ENCODE measurements around the gene SFTA2. TPM values are rescaled to one million over a fixed set of nuclear protein-coding genes. Genes with fewer than 3 reads are reported as not detected.

The SFTA2 gene
- total RNA-seq, 4 donors from 2014 or later, result 2.0 to 31.7 (median 6.4) TPM

GRCh38 chr6:30882204-30882758 is 49.7 kb downstream of the SFTA2 start:
- peak overlapping the region; percentile 93 to 99 (median 98) for H3K27ac ChIP-seq
- peak overlapping the region; percentile 55 to 97 (median 90) for H3K4me3 ChIP-seq
- H3K27me3 ChIP-seq, result no peaks in the 10 kb centered on the region
- peaks cover 30 to 81% (median 48%) of the 10 kb centered on the region in 3 donors for H3K4me1 ChIP-seq
- 33 to 40% methylated on average over 1 to 3 of the region's 8 CpGs for WGBS, 2 donors
- TF ChIP-seq POLR2A (IDR thresholded peaks at IDR 0.05), result no peak
- TF ChIP-seq CTCF (IDR thresholded peaks at IDR 0.05), result no peak
- H3K36me3 ChIP-seq, result no peaks in the 10 kb centered on the region
- intact Hi-C loops (cut with DNase I), result loop anchor here (5.0 to 10.0 kb wide), 2 partner anchors 140 to 197 kb away; partner anchors contain the start of genes FLOT1, IER3 and PPP1R18
- no peak for DNase-seq
- H3K9me3 ChIP-seq, result no peaks in the 10 kb centered on the region

- Histone ChIP-seq H3K36me3 (no peaks in the 10 kb centered on the region), H3K27me3 (no peaks in the 10 kb centered on the region), H3K9me3 (no peaks in the 10 kb centered on the region), H3K27ac (peak overlapping the region; percentile 93 to 99 (median 98)), H3K4me1 (peaks cover 31 to 81% (median 51%) of the 10 kb centered on the region in 3 donors), H3K4me3 (peak overlapping the region in 2 of 4 donors; percentile 5 to 90)
- peak in 1 of 4 donors; percentile 26 for TF ChIP-seq POLR2A (IDR thresholded peaks at IDR 0.05)
- TF ChIP-seq CTCF (IDR thresholded peaks at IDR 0.05), result no peak
- intact Hi-C loops (cut with DNase I), result loop anchor here (5.0 to 10.0 kb wide), 2 partner anchors 139 to 197 kb away; partner anchors contain the start of genes FLOT1, IER3 and PPP1R18
- WGBS, 2 donors, result 52 to 68% methylated on average over 12 to 14 of the region's 14 CpGs
- no peak for DNase-seq
These were observed 50.4 kb downstream of the SFTA2 start for GRCh38 chr6:30881392-30882203.

Small RNAs within 50 kb of the gene (small RNA-seq; reads per million reads assigned to genes)
- gene RF00019, result 0 reads per million in 4 donors

Other genes starting within 250 kb of the SFTA2 start
- gene PPP1R18, start 245.5 kb downstream of the SFTA2 start, total RNA-seq, result 10 to 100 TPM in 3 of 4 donors, 1 to 10 TPM in 1; 9.8 to 22.2 (median 17.4) TPM
- gene NRM, start 241.2 kb downstream of the SFTA2 start, total RNA-seq, result 1 to 10 TPM; 3.8 to 7.4 (median 6.7) TPM
- 1 to 10 TPM; 2.4 to 7.4 (median 7.0) TPM for gene MDC1, start 214.9 kb downstream of the SFTA2 start, total RNA-seq
- 100 to 1,000 TPM; 151 to 351 (median 255) TPM for gene TUBB, start 211.8 kb downstream of the SFTA2 start, total RNA-seq
- 10 to 100 TPM; 46.7 to 88.8 (median 64.4) TPM for gene FLOT1, start 189.5 kb downstream of the SFTA2 start, total RNA-seq
- 10 to 100 TPM; 41.4 to 87.9 (median 66.0) TPM for gene IER3, start 187.6 kb downstream of the SFTA2 start, total RNA-seq
- 100 to 1,000 TPM; 131 to 261 (median 140) TPM for gene DDR1, start 47.7 kb downstream of the SFTA2 start, total RNA-seq
- 10 to 100 TPM; 10.3 to 26.7 (median 12.4) TPM for gene GTF2H4, start 24.0 kb downstream of the SFTA2 start, total RNA-seq
- 10 to 100 TPM; 23.5 to 61.9 (median 33.0) TPM for gene VARS2, start 17.9 kb downstream of the SFTA2 start, total RNA-seq
- gene MUCL3, start 8.8 kb upstream of the SFTA2 start, total RNA-seq, result 1 to 10 TPM in 2 of 4 donors, under 1 TPM in 2; 0.21 to 8.3 (median 2.4) TPM
- gene MUC21, start 51.5 kb upstream of the SFTA2 start, total RNA-seq, result 100 to 1,000 TPM; 219 to 945 (median 271) TPM
- 10 to 100 TPM in 1 of 4 donors, 1 to 10 TPM in 3; 4.1 to 10.1 (median 7.6) TPM for gene MUC22, start 78.3 kb upstream of the SFTA2 start, total RNA-seq
- 1 to 10 TPM in 1 of 4 donors, not detected in 3; 1.6 TPM for gene C6orf15, start 180.4 kb upstream of the SFTA2 start, total RNA-seq
- gene PSORS1C1, start 182.6 kb upstream of the SFTA2 start, total RNA-seq, result 1 to 10 TPM in 3 of 4 donors, under 1 TPM in 1; 0.06 to 2.7 (median 1.2) TPM
- under 1 TPM in 1 of 4 donors, not detected in 3; 0.13 TPM for gene CDSN, start 188.3 kb upstream of the SFTA2 start, total RNA-seq
- under 1 TPM in 1 of 4 donors, not detected in 3; 0.91 TPM for gene PSORS1C2, start 206.9 kb upstream of the SFTA2 start, total RNA-seq
- gene CCHCR1, start 225.6 kb upstream of the SFTA2 start, total RNA-seq, result 10 to 100 TPM; 11.9 to 21.1 (median 16.2) TPM
- 10 to 100 TPM; 12.2 to 17.2 (median 16.6) TPM for gene TCF19, start 226.4 kb upstream of the SFTA2 start, total RNA-seq
- gene POU5F1, start 238.5 kb upstream of the SFTA2 start, total RNA-seq, result 1 to 10 TPM in 3 of 4 donors, under 1 TPM in 1; 0.92 to 5.5 (median 3.3) TPM

Data from esophagus squamous epithelium (tissue), 5 donors.